Small intestine (tissue), 7 donors: ENCODE data around the gene PNMA8B. TPM values are rescaled to one million over a fixed set of nuclear protein-coding genes. Genes with fewer than 3 reads are reported as not detected.

ENCODE experiments used
- DNase-seq, 2 donors: peaks; one replicate each; pipeline versions ENCODE4 v3.0.0 to v3.0.0-alpha.2; 2013
- FAIRE-seq: peaks from 2 replicates; lab custom pipeline; 2012; peaks lifted over from hg19 to GRCh38; lab: Jason Lieb, UNC
- H3K27ac ChIP-seq, 3 donors: one replicate each; pipeline ENCODE4 v1.5.1; 2013; ENCODE audit warnings: low read length in 2 of 3, mild to moderate bottlenecking in 2 of 3, control low read depth in 1 of 3, inconsistent platforms in 1 of 3, low read depth in 1 of 3, moderate library complexity in 1 of 3
- H3K27me3 ChIP-seq, 3 donors: one replicate each; pipeline ENCODE4 v1.6.1; 2013; ENCODE audit warnings: low read length in 3 of 3, inconsistent platforms in 1 of 3; ENCODE audit not compliant: control insufficient read depth in 3 of 3, insufficient read depth in 3 of 3
- H3K36me3 ChIP-seq, 3 donors: one replicate each; pipeline ENCODE4 v1.6.1; 2013; ENCODE audit warnings: low read length in 3 of 3, inconsistent platforms in 1 of 3, low read depth in 1 of 3, mild to moderate bottlenecking in 1 of 3, moderate library complexity in 1 of 3; ENCODE audit not compliant: control insufficient read depth in 3 of 3, insufficient read depth in 2 of 3
- H3K4me1 ChIP-seq, 3 donors: one replicate each; pipeline ENCODE4 v1.6.1; 2013; ENCODE audit warnings: low read length in 2 of 3, inconsistent platforms in 1 of 3, low read depth in 1 of 3, mild to moderate bottlenecking in 1 of 3, moderate library complexity in 1 of 3; ENCODE audit not compliant: control insufficient read depth in 3 of 3, insufficient read depth in 2 of 3
- H3K4me3 ChIP-seq, 3 donors: one replicate each; pipeline ENCODE4 v1.5.1; 2013; ENCODE audit warnings: low read length in 3 of 3, control low read depth in 1 of 3, inconsistent platforms in 1 of 3, low read depth in 1 of 3, mild to moderate bottlenecking in 1 of 3, moderate library complexity in 1 of 3
- H3K9me3 ChIP-seq, 2 donors: one replicate each; pipeline ENCODE4 v1.6.1; 2013; ENCODE audit warnings: low read depth in 1 of 2, low read length in 1 of 2; ENCODE audit not compliant: control insufficient read depth in 2 of 2, insufficient read depth in 1 of 2
- WGBS, 3 donors: extraction: QIAGEN DNeasy Blood & Tissue Kit; methylation state at CpG; one replicate each; pipeline ENCODE4 v1.1.7; 2013; 5-methylcytosine and 5-hydroxymethylcytosine counted together
- polyA plus RNA-seq, 4 donors: library from polyadenylated mRNA; stranded (reverse) in 3 of 4; unstranded in 1 of 4; fragments of 200-250 nt in 3 of 4; fragments of 120-200 nt in 1 of 4; gene quantifications; one replicate each; pipeline versions ENCODE4 v1.2.1 to v1.2.3, GENCODE V29; 2013
- donor health status: healthy with polysubstance abuse.
- donor health status: control.
- donor health status: control.
- donor health status: Bipolar disorder and iron deficiency.
- donor health status: healthy.

Gene PNMA8B
- polyA plus RNA-seq, 4 donors, result 1.0 to 1.3 TPM; not detected in 2

GRCh38 chr19:46466536-46467196 lies 29.0 kb downstream of the PNMA8B start:
- WGBS, 3 donors, result 57 to 77% (median 67%) methylated on average over 15 of the region's 15 CpGs
- FAIRE-seq (no peak), DNase-seq (no peak)
- H3K36me3 ChIP-seq, result no peaks in the 10 kb centered on the region
- H3K27me3 ChIP-seq, result peaks cover 0 to 16% (median 4%) of the 10 kb centered on the region in 3 donors
- H3K27ac ChIP-seq, result no peak overlapping the region
- no peak overlapping the region for H3K4me3 ChIP-seq
- peaks cover 0 to 7% (median 0%) of the 10 kb centered on the region in 3 donors for H3K4me1 ChIP-seq
- H3K9me3 ChIP-seq, result no peaks in the 10 kb centered on the region

- FAIRE-seq (no peak), DNase-seq (no peak)
- Histone ChIP-seq H3K36me3 (no peaks in the 10 kb centered on the region), H3K27ac (no peak overlapping the region), H3K27me3 (no peaks in the 10 kb centered on the region), H3K9me3 (no peaks in the 10 kb centered on the region), H3K4me1 (no peaks in the 10 kb centered on the region), H3K4me3 (no peak overlapping the region)
- WGBS, 3 donors, result 74 to 90% (median 88%) methylated on average over 7 of the region's 7 CpGs
Measured at GRCh38 chr19:46463516-46463915, 32.2 kb downstream of the PNMA8B start.

DNA sequence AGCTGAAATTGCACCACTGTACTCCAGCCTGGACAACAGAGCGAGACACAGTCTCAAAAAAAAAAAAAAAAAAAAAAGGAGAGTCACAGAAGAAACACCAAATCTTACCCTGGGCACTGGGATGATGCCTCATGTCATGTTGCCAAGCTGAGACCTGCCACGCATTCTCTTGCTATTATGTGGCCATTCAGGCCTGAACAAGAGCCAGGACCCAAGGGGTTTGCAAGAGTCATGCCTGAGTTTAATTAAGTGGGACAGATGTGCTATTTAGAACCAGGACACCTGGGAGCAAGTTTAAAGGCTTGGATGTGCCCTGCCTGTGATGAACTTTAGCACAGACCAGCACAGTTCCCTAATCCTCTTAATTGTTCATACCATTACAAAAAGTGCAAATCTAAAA lies 34.1 kb downstream of the PNMA8B start:
- Histone ChIP-seq H3K36me3 (no peaks in the 10 kb centered on the region), H3K27ac (no peak overlapping the region), H3K27me3 (no peaks in the 10 kb centered on the region), H3K4me1 (no peaks in the 10 kb centered on the region), H3K9me3 (no peaks in the 10 kb centered on the region), H3K4me3 (no peak overlapping the region)
- FAIRE-seq, result no peak
- 55 to 90% (median 75%) methylated on average over 2 of the region's 2 CpGs for WGBS, 3 donors
- no peak for DNase-seq

DNA sequence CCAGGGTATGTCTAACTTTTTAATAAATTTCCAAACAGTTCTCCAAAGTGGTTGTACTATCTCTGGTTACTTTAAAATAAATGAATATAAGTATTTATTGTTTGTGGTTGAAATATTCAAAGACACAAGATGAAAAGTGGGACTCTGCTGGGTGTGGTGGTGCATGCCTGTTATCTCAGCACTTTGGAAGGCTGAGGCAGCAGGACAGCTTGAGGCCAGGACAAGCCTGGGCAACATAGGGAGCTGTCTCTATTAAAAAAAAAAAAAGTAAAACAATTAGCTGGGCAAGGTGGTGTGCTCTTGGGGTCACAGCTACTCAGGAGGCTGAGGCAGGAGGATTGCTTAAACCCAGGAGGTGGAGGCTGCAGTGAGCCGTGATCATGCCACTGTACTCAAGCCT lies 34.7 kb downstream of the PNMA8B start:
- H3K27me3 ChIP-seq, result no peaks in the 10 kb centered on the region
- WGBS, 3 donors, result 79 to 88% (median 86%) methylated on average over 1 of the region's 1 CpG
- no peak for DNase-seq
- no peaks in the 10 kb centered on the region for H3K4me1 ChIP-seq
- no peaks in the 10 kb centered on the region for H3K9me3 ChIP-seq
- FAIRE-seq, result no peak
- H3K36me3 ChIP-seq, result no peaks in the 10 kb centered on the region
- H3K4me3 ChIP-seq, result no peak overlapping the region
- no peak overlapping the region for H3K27ac ChIP-seq

DNA sequence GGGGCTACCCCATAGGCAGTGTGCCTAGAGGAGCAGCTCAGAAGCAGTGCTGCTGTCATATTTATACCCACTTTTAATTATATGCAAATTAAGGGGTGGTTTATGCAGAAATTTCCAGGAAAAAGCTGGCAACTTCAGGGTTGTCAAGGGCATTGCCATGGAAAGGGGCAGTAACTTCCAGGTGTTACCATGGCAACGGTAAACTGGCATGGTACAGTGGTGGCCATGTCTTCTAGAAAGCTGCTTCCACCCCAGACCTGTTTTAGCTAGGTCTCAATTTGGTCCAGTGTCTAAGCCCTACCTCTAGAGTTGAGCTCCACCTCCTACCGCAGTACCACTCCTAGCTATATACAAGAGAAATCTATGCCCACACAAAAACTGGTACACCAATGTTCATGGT lies 35.6 kb downstream of the PNMA8B start:
- Histone ChIP-seq H3K9me3 (no peaks in the 10 kb centered on the region), H3K36me3 (no peaks in the 10 kb centered on the region), H3K27ac (no peak overlapping the region), H3K4me1 (no peaks in the 10 kb centered on the region), H3K27me3 (no peaks in the 10 kb centered on the region), H3K4me3 (no peak overlapping the region)
- DNase-seq (no peak), FAIRE-seq (no peak)
- WGBS, 3 donors, result 73 to 92% (median 76%) methylated on average over 2 of the region's 2 CpGs

- Histone ChIP-seq H3K4me1 (no peaks in the 10 kb centered on the region), H3K27ac (no peak overlapping the region), H3K36me3 (no peaks in the 10 kb centered on the region), H3K9me3 (no peaks in the 10 kb centered on the region), H3K27me3 (no peaks in the 10 kb centered on the region), H3K4me3 (no peak overlapping the region)
- WGBS, 3 donors, result 88 to 92% (median 90%) methylated on average over 5 of the region's 5 CpGs
- DNase-seq (no peak), FAIRE-seq (no peak)
Measured at GRCh38 chr19:46456930-46457329, 38.7 kb downstream of the PNMA8B start.

DNA sequence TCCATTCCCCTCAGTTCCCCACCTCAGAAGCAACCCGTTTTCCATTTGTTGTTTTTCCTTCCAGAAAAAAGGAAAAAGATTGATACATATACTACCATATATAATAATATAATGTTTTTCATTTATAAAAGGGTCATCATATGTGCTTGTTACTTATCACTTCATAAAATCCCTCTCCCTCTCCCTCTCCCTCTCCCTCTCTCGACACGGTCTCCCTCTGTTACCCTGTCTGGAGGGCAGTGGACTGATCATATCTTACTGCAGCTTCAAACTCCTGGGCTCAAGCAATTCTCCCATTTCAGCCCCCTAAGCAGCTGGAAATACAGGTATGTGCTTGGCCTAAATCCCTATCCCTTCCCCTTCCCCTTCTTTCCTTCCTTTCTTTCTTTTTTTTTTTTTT lies 41.4 kb downstream of the PNMA8B start:
- no peak for FAIRE-seq
- H3K4me1 ChIP-seq, result no peaks in the 10 kb centered on the region
- WGBS, 3 donors, result 47 to 79% (median 50%) methylated on average over 3 of the region's 3 CpGs

GRCh38 chr19:46453661-46454060 lies 42.0 kb downstream of the PNMA8B start:
- H3K4me1 ChIP-seq, result no peaks in the 10 kb centered on the region
- no peak for DNase-seq
- H3K9me3 ChIP-seq, result peaks cover 0 to 3% of the 10 kb centered on the region in 2 donors
- no peaks in the 10 kb centered on the region for H3K36me3 ChIP-seq
- 75 to 81% (median 79%) methylated on average over 6 of the region's 6 CpGs for WGBS, 3 donors
- FAIRE-seq, result no peak
- H3K4me3 ChIP-seq, result no peak overlapping the region
- H3K27ac ChIP-seq, result no peak overlapping the region
- no peaks in the 10 kb centered on the region for H3K27me3 ChIP-seq

More for the DNA sequence above, 41.4 kb downstream of the PNMA8B start:
- H3K27ac ChIP-seq, result no peak overlapping the region
- DNase-seq, result no peak
- no peaks in the 10 kb centered on the region for H3K36me3 ChIP-seq
- H3K4me3 ChIP-seq, result no peak overlapping the region
- H3K27me3 ChIP-seq, result no peaks in the 10 kb centered on the region
- H3K9me3 ChIP-seq, result peaks cover 0 to 3% of the 10 kb centered on the region in 2 donors

GRCh38 chr19:46452186-46452585 lies 43.5 kb downstream of the PNMA8B start:
- FAIRE-seq, result no peak
- Histone ChIP-seq H3K27ac (no peak overlapping the region), H3K27me3 (no peaks in the 10 kb centered on the region), H3K4me3 (no peak overlapping the region), H3K9me3 (peaks cover 0 to 3% of the 10 kb centered on the region in 2 donors), H3K36me3 (no peaks in the 10 kb centered on the region), H3K4me1 (no peaks in the 10 kb centered on the region)
- DNase-seq, result no peak
- WGBS, 3 donors, result 37 to 39% (median 38%) methylated on average over 4 of the region's 4 CpGs
